ENCODE measurements around the gene TRIM16.
"Not testable (repeated sequence)": the region's sequence is repeated elsewhere in the genome, so short reads cannot be mapped to it uniquely, and the experiment has no call there.

- TF ChIP-seq ZNF747 (tag by site-specific recombination; IDR thresholded peaks at IDR 0.05); TCF7L2 (IDR thresholded peaks at IDR 0.05; ENCODE audit: borderline replicate concordance, low read depth, low read length); ZNF311 (tag by site-specific recombination; IDR thresholded peaks at IDR 0.05; ENCODE audit: borderline replicate concordance); CTCF (tag by site-specific recombination; IDR thresholded peaks at IDR 0.05); ZNF777 (tag by site-specific recombination; IDR thresholded peaks at IDR 0.05; ENCODE audit: borderline replicate concordance); ZNF76 (tag by site-specific recombination; IDR thresholded peaks at IDR 0.05; ENCODE audit: borderline replicate concordance, low read depth); SP2 (tag by site-specific recombination; IDR thresholded peaks at IDR 0.05); ZNF24 (tag by site-specific recombination; IDR thresholded peaks at IDR 0.05): not testable (repeated sequence)
- TF ChIP-seq, protein P1, sequence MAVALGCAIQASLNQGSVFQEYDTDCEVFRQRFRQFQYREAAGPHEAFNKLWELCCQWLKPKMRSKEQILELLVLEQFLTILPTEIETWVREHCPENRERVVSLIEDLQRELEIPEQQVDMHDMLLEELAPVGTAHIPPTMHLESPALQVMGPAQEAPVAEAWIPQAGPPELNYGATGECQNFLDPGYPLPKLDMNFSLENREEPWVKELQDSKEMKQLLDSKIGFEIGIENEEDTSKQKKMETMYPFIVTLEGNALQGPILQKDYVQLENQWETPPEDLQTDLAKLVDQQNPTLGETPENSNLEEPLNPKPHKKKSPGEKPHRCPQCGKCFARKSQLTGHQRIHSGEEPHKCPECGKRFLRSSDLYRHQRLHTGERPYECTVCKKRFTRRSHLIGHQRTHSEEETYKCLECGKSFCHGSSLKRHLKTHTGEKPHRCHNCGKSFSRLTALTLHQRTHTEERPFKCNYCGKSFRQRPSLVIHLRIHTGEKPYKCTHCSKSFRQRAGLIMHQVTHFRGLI (tag by site-specific recombination; IDR thresholded peaks at IDR 0.05), result not testable (repeated sequence)
- TF ChIP-seq, protein P2, sequence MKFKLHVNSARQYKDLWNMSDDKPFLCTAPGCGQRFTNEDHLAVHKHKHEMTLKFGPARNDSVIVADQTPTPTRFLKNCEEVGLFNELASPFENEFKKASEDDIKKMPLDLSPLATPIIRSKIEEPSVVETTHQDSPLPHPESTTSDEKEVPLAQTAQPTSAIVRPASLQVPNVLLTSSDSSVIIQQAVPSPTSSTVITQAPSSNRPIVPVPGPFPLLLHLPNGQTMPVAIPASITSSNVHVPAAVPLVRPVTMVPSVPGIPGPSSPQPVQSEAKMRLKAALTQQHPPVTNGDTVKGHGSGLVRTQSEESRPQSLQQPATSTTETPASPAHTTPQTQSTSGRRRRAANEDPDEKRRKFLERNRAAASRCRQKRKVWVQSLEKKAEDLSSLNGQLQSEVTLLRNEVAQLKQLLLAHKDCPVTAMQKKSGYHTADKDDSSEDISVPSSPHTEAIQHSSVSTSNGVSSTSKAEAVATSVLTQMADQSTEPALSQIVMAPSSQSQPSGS (tag by site-specific recombination; IDR thresholded peaks at IDR 0.05; ENCODE audit: low read depth), result not testable (repeated sequence)
- TF ChIP-seq, protein P3, sequence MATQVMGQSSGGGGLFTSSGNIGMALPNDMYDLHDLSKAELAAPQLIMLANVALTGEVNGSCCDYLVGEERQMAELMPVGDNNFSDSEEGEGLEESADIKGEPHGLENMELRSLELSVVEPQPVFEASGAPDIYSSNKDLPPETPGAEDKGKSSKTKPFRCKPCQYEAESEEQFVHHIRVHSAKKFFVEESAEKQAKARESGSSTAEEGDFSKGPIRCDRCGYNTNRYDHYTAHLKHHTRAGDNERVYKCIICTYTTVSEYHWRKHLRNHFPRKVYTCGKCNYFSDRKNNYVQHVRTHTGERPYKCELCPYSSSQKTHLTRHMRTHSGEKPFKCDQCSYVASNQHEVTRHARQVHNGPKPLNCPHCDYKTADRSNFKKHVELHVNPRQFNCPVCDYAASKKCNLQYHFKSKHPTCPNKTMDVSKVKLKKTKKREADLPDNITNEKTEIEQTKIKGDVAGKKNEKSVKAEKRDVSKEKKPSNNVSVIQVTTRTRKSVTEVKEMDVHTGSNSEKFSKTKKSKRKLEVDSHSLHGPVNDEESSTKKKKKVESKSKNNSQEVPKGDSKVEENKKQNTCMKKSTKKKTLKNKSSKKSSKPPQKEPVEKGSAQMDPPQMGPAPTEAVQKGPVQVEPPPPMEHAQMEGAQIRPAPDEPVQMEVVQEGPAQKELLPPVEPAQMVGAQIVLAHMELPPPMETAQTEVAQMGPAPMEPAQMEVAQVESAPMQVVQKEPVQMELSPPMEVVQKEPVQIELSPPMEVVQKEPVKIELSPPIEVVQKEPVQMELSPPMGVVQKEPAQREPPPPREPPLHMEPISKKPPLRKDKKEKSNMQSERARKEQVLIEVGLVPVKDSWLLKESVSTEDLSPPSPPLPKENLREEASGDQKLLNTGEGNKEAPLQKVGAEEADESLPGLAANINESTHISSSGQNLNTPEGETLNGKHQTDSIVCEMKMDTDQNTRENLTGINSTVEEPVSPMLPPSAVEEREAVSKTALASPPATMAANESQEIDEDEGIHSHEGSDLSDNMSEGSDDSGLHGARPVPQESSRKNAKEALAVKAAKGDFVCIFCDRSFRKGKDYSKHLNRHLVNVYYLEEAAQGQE (tag by site-specific recombination; IDR thresholded peaks at IDR 0.05), result not testable (repeated sequence)
Measured at GRCh38 chr17:15708879-15709278, 24.8 kb upstream of the TRIM16 start.
